Measurements from ENCODE around the gene CABP4.

CABP4 gene

DNA sequence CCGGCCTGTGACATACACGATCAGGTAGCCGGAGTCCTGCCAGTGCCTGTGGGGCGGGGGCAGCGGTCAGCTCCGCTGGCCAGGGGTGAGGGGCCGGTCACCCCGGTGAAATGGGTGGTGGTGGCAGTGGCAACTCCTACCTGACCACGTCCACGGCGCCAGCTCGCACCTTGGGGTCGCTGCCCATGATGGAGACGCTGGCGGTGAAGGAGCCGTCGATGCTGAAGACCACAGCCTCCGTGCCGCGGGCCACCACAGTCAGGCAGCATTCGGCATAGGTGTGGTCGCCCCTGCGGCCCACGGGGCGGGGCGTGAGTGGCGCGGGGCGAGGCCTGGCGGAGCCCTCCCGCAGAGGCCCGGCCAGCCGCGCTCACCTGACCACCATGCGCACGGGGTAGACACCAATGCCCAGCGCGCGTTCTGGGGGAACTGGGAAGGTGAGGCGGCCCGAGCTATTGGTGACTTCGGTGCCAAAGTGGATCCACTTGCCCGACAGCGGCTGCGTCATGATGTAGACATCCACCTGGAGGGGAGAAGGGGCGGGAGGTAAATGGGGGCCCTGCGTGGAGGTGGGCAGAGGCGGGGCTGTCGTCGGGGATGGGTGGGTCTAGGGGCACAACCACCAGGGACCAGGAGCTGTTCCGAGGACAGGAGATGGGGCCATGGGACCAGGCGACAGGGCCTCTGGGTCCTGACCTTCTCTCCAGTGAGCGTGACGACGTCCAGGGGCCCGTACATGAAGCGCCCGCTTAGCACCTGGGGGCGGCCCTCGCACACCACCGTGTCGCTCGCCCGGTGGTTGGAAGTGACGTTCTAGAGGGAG is 38.6 kb downstream of the CABP4 start:
- TF ChIP-seq, protein P1, sequence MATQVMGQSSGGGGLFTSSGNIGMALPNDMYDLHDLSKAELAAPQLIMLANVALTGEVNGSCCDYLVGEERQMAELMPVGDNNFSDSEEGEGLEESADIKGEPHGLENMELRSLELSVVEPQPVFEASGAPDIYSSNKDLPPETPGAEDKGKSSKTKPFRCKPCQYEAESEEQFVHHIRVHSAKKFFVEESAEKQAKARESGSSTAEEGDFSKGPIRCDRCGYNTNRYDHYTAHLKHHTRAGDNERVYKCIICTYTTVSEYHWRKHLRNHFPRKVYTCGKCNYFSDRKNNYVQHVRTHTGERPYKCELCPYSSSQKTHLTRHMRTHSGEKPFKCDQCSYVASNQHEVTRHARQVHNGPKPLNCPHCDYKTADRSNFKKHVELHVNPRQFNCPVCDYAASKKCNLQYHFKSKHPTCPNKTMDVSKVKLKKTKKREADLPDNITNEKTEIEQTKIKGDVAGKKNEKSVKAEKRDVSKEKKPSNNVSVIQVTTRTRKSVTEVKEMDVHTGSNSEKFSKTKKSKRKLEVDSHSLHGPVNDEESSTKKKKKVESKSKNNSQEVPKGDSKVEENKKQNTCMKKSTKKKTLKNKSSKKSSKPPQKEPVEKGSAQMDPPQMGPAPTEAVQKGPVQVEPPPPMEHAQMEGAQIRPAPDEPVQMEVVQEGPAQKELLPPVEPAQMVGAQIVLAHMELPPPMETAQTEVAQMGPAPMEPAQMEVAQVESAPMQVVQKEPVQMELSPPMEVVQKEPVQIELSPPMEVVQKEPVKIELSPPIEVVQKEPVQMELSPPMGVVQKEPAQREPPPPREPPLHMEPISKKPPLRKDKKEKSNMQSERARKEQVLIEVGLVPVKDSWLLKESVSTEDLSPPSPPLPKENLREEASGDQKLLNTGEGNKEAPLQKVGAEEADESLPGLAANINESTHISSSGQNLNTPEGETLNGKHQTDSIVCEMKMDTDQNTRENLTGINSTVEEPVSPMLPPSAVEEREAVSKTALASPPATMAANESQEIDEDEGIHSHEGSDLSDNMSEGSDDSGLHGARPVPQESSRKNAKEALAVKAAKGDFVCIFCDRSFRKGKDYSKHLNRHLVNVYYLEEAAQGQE (IDR thresholded peaks at IDR 0.05; ENCODE audit: insufficient replicate concordance, low read depth), result no peak
- TF ChIP-seq GABPA (IDR thresholded peaks at IDR 0.05; ENCODE audit: low read depth) (no peak), SPI1 (IDR thresholded peaks at IDR 0.05; ENCODE audit: borderline replicate concordance, low read depth) (no peak), POLR2AphosphoS5 (IDR thresholded peaks at IDR 0.05; ENCODE audit: low read depth) (no peak)
- TF ChIP-seq, protein P2, sequence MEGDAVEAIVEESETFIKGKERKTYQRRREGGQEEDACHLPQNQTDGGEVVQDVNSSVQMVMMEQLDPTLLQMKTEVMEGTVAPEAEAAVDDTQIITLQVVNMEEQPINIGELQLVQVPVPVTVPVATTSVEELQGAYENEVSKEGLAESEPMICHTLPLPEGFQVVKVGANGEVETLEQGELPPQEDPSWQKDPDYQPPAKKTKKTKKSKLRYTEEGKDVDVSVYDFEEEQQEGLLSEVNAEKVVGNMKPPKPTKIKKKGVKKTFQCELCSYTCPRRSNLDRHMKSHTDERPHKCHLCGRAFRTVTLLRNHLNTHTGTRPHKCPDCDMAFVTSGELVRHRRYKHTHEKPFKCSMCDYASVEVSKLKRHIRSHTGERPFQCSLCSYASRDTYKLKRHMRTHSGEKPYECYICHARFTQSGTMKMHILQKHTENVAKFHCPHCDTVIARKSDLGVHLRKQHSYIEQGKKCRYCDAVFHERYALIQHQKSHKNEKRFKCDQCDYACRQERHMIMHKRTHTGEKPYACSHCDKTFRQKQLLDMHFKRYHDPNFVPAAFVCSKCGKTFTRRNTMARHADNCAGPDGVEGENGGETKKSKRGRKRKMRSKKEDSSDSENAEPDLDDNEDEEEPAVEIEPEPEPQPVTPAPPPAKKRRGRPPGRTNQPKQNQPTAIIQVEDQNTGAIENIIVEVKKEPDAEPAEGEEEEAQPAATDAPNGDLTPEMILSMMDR (IDR thresholded peaks at IDR 0.05; ENCODE audit: insufficient read depth, low read length), result no peak
- no peak overlapping the region for H3K27ac ChIP-seq (replicated peaks)
- DNase-seq (ENCODE audit: low read depth in 1 of 2, low spot score in 1 of 2), result no peak
- no peaks in the 10 kb centered on the region for H3K27me3 ChIP-seq (ENCODE audit: insufficient read depth, poor library complexity, severe bottlenecking)
- H3K4me3 ChIP-seq (replicated peaks; ENCODE audit: insufficient read depth, low read length), result no peak overlapping the region

DNA sequence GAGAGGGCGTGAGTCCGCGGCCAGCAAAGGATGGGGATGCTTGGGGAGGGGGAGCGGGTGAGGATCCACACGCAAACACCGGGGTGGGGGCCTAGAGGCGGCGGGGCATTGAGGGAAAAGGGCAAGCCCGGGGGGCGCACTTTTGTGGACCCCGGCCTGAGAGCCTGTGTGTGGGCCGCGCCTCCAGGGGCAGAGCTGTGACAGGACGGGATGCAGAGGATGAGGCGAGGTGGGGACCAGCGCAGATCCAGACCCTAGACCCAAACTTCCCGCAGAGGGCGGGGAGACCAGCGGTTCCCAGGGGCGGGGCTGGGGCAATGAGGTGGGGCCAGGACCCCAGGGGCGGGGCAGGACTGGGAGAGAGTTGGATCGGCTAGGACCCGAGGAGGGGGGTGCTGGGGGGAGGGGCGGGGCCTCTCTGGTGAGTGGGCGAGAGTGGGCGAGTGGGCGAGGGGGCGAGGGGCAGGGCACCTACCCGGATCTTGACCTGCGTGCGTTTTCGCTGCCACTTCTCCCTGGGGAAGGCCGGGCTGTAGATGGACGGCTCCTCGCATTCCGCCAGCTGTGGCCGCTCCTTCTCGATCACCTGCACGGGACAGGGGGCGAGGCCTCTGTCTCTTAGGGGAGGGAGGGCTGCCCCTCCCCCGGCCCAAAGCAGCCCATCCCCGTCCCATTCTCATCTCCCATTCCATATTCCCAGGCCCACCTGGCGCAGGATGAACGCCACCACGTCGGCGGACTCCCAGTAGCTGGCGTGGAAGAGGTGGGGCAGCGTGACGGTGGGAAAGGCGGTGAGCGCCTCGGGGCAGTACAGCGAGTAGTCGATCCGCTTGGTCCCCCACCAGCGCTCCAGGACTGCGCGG is 39.4 kb downstream of the CABP4 start:
- Histone ChIP-seq H3K4me3 (replicated peaks; ENCODE audit: insufficient read depth, low read length) (no peak overlapping the region), H3K27me3 (ENCODE audit: insufficient read depth, poor library complexity, severe bottlenecking) (no peaks in the 10 kb centered on the region), H3K27ac (replicated peaks) (no peak overlapping the region)
- DNase-seq (ENCODE audit: low read depth in 1 of 2, low spot score in 1 of 2), result no peak
- TF ChIP-seq, protein P2 (IDR thresholded peaks at IDR 0.05; ENCODE audit: insufficient read depth, low read length), result no peak
- TF ChIP-seq POLR2AphosphoS5 (IDR thresholded peaks at IDR 0.05; ENCODE audit: low read depth), result no peak
- no peak for TF ChIP-seq SPI1 (IDR thresholded peaks at IDR 0.05; ENCODE audit: borderline replicate concordance, low read depth)
- TF ChIP-seq, protein P1 (IDR thresholded peaks at IDR 0.05; ENCODE audit: insufficient replicate concordance, low read depth), result no peak
- no peak for TF ChIP-seq GABPA (IDR thresholded peaks at IDR 0.05; ENCODE audit: low read depth)

DNA sequence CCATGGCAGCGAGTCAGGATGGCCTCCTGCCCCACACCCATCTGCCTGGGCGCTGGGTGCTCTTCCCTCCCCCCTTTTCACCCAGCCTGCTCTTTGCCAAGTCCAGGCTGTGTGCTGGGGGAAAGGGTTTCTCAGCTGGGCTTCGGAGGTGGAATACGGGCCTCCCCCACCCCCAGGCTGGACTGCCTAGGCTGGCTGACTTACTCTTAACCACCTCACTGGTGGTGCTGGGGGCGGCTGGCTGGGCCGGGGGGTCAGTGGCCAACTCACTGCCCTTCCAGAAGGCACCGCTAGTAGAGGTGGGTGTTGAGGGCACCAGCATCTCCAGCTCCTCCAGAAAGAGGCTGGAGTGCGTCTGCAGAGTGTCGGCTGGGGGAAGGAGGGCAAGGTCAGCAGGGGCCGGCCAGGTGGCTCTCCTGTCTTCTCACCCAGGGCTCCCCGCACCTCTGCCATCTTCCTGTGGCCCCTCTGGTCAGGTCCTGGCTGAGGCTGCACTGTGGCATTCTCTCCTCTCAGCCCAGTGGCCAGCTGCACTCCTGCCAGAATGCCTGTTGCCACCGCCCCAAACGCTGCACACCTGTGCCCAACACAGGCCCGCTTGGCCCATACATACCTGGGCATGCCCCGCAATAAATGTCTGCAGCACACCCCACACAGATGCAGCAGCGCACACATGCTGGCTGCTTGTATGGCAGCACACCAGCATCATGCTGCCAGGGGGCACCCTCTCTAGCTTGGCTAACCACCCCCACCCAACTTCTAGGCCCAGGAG is 40.3 kb downstream of the CABP4 start:
- no peaks in the 10 kb centered on the region for H3K27me3 ChIP-seq (ENCODE audit: insufficient read depth, poor library complexity, severe bottlenecking)
- no peak for DNase-seq (ENCODE audit: low read depth in 1 of 2, low spot score in 1 of 2)
- H3K27ac ChIP-seq (replicated peaks), result no peak overlapping the region
- no peak overlapping the region for H3K4me3 ChIP-seq (replicated peaks; ENCODE audit: insufficient read depth, low read length)
- no peak for TF ChIP-seq GABPA (IDR thresholded peaks at IDR 0.05; ENCODE audit: low read depth)

All from HL-60 (cell line).